Liver (tissue), 9 donors: Measurements from ENCODE around the gene DNAJC5G. TPM values are rescaled to one million over a fixed set of nuclear protein-coding genes. Genes with fewer than 3 reads are reported as not detected.
"Not testable (repeated sequence)": the region's sequence is repeated elsewhere in the genome, so short reads cannot be mapped to it uniquely, and the experiment has no call there.

Experiments
- DNase-seq: peaks from one replicate; pipeline ENCODE4 v3.0.0-alpha.2; 2017; ENCODE audit warnings: low spot score
- H3K27ac ChIP-seq, 2 donors: one replicate each; pipeline ENCODE4 v1.7.0; 2013; ENCODE audit warnings: inconsistent platforms in 2 of 2, low read length in 2 of 2, control low read depth in 1 of 2, low read depth in 1 of 2, mild to moderate bottlenecking in 1 of 2
- H3K27me3 ChIP-seq, 4 donors: one replicate each; pipeline versions ENCODE4 v1.6.1 to v1.7.0; 2013; ENCODE audit warnings: low read length in 3 of 4, inconsistent platforms in 1 of 4, mild to moderate bottlenecking in 1 of 4, moderate library complexity in 1 of 4; ENCODE audit not compliant: control insufficient read depth in 4 of 4, insufficient read depth in 4 of 4
- H3K36me3 ChIP-seq, 4 donors: one replicate each; pipeline versions ENCODE4 v1.6.1 to v1.7.0; 2013; ENCODE audit warnings: low read length in 3 of 4, mild to moderate bottlenecking in 3 of 4, low read depth in 1 of 4, moderate library complexity in 1 of 4; ENCODE audit not compliant: control insufficient read depth in 4 of 4, insufficient read depth in 3 of 4
- H3K4me1 ChIP-seq, 4 donors: one replicate each; pipeline versions ENCODE4 v1.6.1 to v1.7.0; 2013; ENCODE audit warnings: low read length in 3 of 4, mild to moderate bottlenecking in 3 of 4, moderate library complexity in 1 of 4; ENCODE audit not compliant: control insufficient read depth in 4 of 4, insufficient read depth in 4 of 4
- H3K4me3 ChIP-seq, 3 donors: one replicate each; pipeline versions ENCODE4 v1.6.1 to v1.7.0; 2013; ENCODE audit warnings: low read length in 3 of 3, control low read depth in 1 of 3, low read depth in 1 of 3, mild to moderate bottlenecking in 1 of 3
- H3K9ac ChIP-seq, 2 donors: one replicate each; pipeline ENCODE4 v1.7.0; 2013; ENCODE audit warnings: low read length in 2 of 2, mild to moderate bottlenecking in 2 of 2, moderate library complexity in 2 of 2, control low read depth in 1 of 2, low read depth in 1 of 2
- H3K9me3 ChIP-seq, 4 donors: one replicate each; pipeline versions ENCODE4 v1.6.1 to v1.7.0; 2013; ENCODE audit warnings: low read length in 3 of 4; ENCODE audit not compliant: control insufficient read depth in 4 of 4
- ATF3 ChIP-seq: IDR thresholded peaks from 2 replicates; pipeline ENCODE4 v1.6.1; 2016; ENCODE audit warnings: antibody characterized with exemption
- CTCF ChIP-seq: fragments of 150-350 bp; IDR thresholded peaks from 2 replicates; pipeline ENCODE4 v1.5.1; 2017; ENCODE audit warnings: improper control_type of control experiment, low read depth, low read length; ENCODE audit not compliant: missing input control
- FOXA1 ChIP-seq: IDR thresholded peaks from 2 replicates; pipeline ENCODE4 v1.6.1; 2016; ENCODE audit warnings: antibody characterized with exemption
- GABPA ChIP-seq, 2 donors: IDR thresholded peaks in 1 of 2; conservative IDR thresholded peaks in 1 of 2; 2 replicates each; pipeline ENCODE4 v1.6.1; 2016; ENCODE audit warnings: antibody characterized with exemption in 2 of 2, mild to moderate bottlenecking in 1 of 2, moderate library complexity in 1 of 2
- HNF4A ChIP-seq, 2 donors: conservative IDR thresholded peaks; 2 replicates each; pipeline ENCODE4 v1.6.1; 2016; ENCODE audit warnings: antibody characterized with exemption in 2 of 2, mild to moderate bottlenecking in 2 of 2
- JUND ChIP-seq, 2 donors: IDR thresholded peaks; 2 replicates each; pipeline ENCODE4 v1.6.1; 2016; ENCODE audit warnings: antibody characterized with exemption in 2 of 2
- NR2F2 ChIP-seq: IDR thresholded peaks from 2 replicates; pipeline ENCODE4 v1.6.1; 2016; ENCODE audit warnings: antibody characterized with exemption
- RAD21 ChIP-seq, 2 donors: IDR thresholded peaks; 2 replicates each; pipeline ENCODE4 v1.6.1; 2016; ENCODE audit warnings: antibody characterized with exemption in 2 of 2, mild to moderate bottlenecking in 2 of 2
- RXRA ChIP-seq, 2 donors: IDR thresholded peaks; 2 replicates each; pipeline ENCODE4 v1.6.1; 2017 to 2018; ENCODE audit warnings: antibody characterized with exemption in 2 of 2, mild to moderate bottlenecking in 1 of 2
- YY1 ChIP-seq: IDR thresholded peaks from 2 replicates; pipeline ENCODE4 v1.6.1; 2016; ENCODE audit warnings: antibody characterized with exemption, mild to moderate bottlenecking
- ZBTB33 ChIP-seq: IDR thresholded peaks from 2 replicates; pipeline ENCODE4 v1.6.1; 2016; ENCODE audit warnings: antibody characterized with exemption
- WGBS: extraction: QIAGEN DNeasy Blood & Tissue Kit; methylation state at CpG from one replicate; pipeline ENCODE4 v1.1.7; 2013; 5-methylcytosine and 5-hydroxymethylcytosine counted together
- polyA plus RNA-seq, 2 donors: library from polyadenylated mRNA; stranded (reverse) in 1 of 2; unstranded in 1 of 2; fragments of 200-250 nt in 1 of 2; fragments of >200 nt in 1 of 2; fragmentation: Nextera tagmentation in 1 of 2; extraction: Ambion mirVana in 1 of 2; gene quantifications; one replicate each; pipeline versions ENCODE4 v1.2.1 to v1.2.3, GENCODE V29; 2013 to 2015
- total RNA-seq, 2 donors: library from RNA; depleted of rRNA; stranded (reverse); fragments of >200 nt; gene quantifications; one replicate each; pipeline ENCODE4 v1.2.3, GENCODE V29; 2014
- donor health status: healthy.
- donor health status: healthy.
- donor health status: healthy.
- donor health status: healthy.
- donor health status: healthy.

Gene DNAJC5G
- total and polyA plus RNA-seq, 4 donors: not detected

GRCh38 chr2:27300606-27301005, 25.4 kb downstream of the DNAJC5G start:
- H3K36me3 ChIP-seq, H3K27ac ChIP-seq, H3K27me3 ChIP-seq, DNase-seq, H3K9me3 ChIP-seq, H3K4me1 ChIP-seq, H3K4me3 ChIP-seq, H3K9ac ChIP-seq: not testable (repeated sequence)
- WGBS: 90% methylated on average over 4 of the region's 4 CpGs

- Histone ChIP-seq H3K27me3 (peaks cover 0 to 3% (median 0%) of the 10 kb centered on the region in 4 donors), H3K27ac (no peak overlapping the region), H3K4me3 (peak overlapping the region in 1 of 3 donors; percentile 9), H3K4me1 (peaks cover 3 to 28% (median 10%) of the 10 kb centered on the region in 4 donors), H3K9ac (no peak overlapping the region), H3K36me3 (no peaks in the 10 kb centered on the region), H3K9me3 (no peaks in the 10 kb centered on the region)
- no peak for DNase-seq
- TF ChIP-seq ATF3 (no peak), YY1 (peak; percentile 62), RXRA (IDR thresholded peaks at IDR 0.05) (peak; percentile 43 to 52), CTCF (peak; percentile 92), NR2F2 (peak; percentile 40), ZBTB33 (no peak), HNF4A (conservative IDR thresholded peaks at IDR 0.05) (peak in 1 of 2 donors; percentile 15), GABPA (IDR thresholded peaks at IDR 0.05 in 1 of 2, conservative IDR thresholded peaks at IDR 0.05 in 1 of 2) (peak in 1 of 2 donors; percentile 41), RAD21 (IDR thresholded peaks at IDR 0.05) (peak; percentile 87 to 91)
- 16% methylated on average over 25 of the region's 25 CpGs for WGBS
Observed at GRCh38 chr2:27303093-27304025, 28.1 kb downstream of the DNAJC5G start.

- no peak overlapping the region for H3K9ac ChIP-seq
- peaks cover 0 to 5% (median 1%) of the 10 kb centered on the region in 4 donors for H3K27me3 ChIP-seq
- no peak overlapping the region for H3K4me3 ChIP-seq
- no peak overlapping the region for H3K27ac ChIP-seq
- 88% methylated on average over 13 of the region's 13 CpGs for WGBS
- peaks cover 3 to 30% (median 11%) of the 10 kb centered on the region in 4 donors for H3K4me1 ChIP-seq
- no peak for DNase-seq
- peaks cover 0 to 1% (median 0%) of the 10 kb centered on the region in 4 donors for H3K36me3 ChIP-seq
- no peaks in the 10 kb centered on the region for H3K9me3 ChIP-seq
- TF ChIP-seq JUND (IDR thresholded peaks at IDR 0.05): no peak
- TF ChIP-seq CTCF: no peak
- TF ChIP-seq HNF4A (conservative IDR thresholded peaks at IDR 0.05): no peak
- TF ChIP-seq FOXA1: no peak
Observed at GRCh38 chr2:27304488-27305240, 29.4 kb downstream of the DNAJC5G start.
